ENCODE data around the gene LDHD. TPM values are rescaled to one million over a fixed set of nuclear protein-coding genes. Genes with fewer than 3 reads are reported as not detected.

Gene LDHD
- total and polyA plus RNA-seq, 2 of the 13 experiments (the other 11 are each of a cell fraction or from before 2014, with no cell fraction given), result 9.1 to 9.8 TPM

GRCh38 chr16:75116911-75117245 lies 298 bp upstream of the LDHD start (continued):
- TF ChIP-seq, protein P1, sequence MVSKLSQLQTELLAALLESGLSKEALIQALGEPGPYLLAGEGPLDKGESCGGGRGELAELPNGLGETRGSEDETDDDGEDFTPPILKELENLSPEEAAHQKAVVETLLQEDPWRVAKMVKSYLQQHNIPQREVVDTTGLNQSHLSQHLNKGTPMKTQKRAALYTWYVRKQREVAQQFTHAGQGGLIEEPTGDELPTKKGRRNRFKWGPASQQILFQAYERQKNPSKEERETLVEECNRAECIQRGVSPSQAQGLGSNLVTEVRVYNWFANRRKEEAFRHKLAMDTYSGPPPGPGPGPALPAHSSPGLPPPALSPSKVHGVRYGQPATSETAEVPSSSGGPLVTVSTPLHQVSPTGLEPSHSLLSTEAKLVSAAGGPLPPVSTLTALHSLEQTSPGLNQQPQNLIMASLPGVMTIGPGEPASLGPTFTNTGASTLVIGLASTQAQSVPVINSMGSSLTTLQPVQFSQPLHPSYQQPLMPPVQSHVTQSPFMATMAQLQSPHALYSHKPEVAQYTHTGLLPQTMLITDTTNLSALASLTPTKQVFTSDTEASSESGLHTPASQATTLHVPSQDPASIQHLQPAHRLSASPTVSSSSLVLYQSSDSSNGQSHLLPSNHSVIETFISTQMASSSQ (IDR thresholded peaks at IDR 0.05; ENCODE audit: low read depth), result no peak
- TF ChIP-seq, protein P1 (CRISPR knock-in tag; IDR thresholded peaks at IDR 0.05; ENCODE audit: borderline replicate concordance), result no peak
- TF ChIP-seq ZNF232 (CRISPR knock-in tag; IDR thresholded peaks at IDR 0.05; ENCODE audit: borderline replicate concordance) (no peak), DBP (CRISPR knock-in tag; IDR thresholded peaks at IDR 0.05; ENCODE audit: not compliant biosample characterization) (peak; percentile 38), ZNF362 (CRISPR knock-in tag; IDR thresholded peaks at IDR 0.05; ENCODE audit: borderline replicate concordance) (no peak), ZNF335 (CRISPR knock-in tag; IDR thresholded peaks at IDR 0.05) (no peak), ZNF292 (CRISPR knock-in tag; IDR thresholded peaks at IDR 0.05; ENCODE audit: borderline replicate concordance, low read depth) (peak; percentile 6; the same call in 1 of the 2 replicates), BRD4 (CRISPR knock-in tag; IDR thresholded peaks at IDR 0.05) (0 out of 2 replicates have a peak, but pooled peaks have one; percentile 6), ZBTB20 (CRISPR knock-in tag; IDR thresholded peaks at IDR 0.05; ENCODE audit: borderline replicate concordance, low read depth) (0 out of 2 replicates have a peak, but pooled peaks have one; percentile 4), ZNF703 (CRISPR knock-in tag; IDR thresholded peaks at IDR 0.05; ENCODE audit: borderline replicate concordance) (no peak), IRX3 (CRISPR knock-in tag; IDR thresholded peaks at IDR 0.05; ENCODE audit: borderline replicate concordance, low read depth) (no peak), MAX (IDR thresholded peaks at IDR 0.05) (no peak), ZNF747 (CRISPR knock-in tag; IDR thresholded peaks at IDR 0.05; ENCODE audit: borderline replicate concordance) (no peak), TFE3 (CRISPR knock-in tag; IDR thresholded peaks at IDR 0.05) (no peak), ELF4 (CRISPR knock-in tag; IDR thresholded peaks at IDR 0.05; ENCODE audit: borderline replicate concordance) (no peak), ZNF235 (CRISPR knock-in tag; IDR thresholded peaks at IDR 0.05; ENCODE audit: borderline replicate concordance) (no peak), NFE2L2 (IDR thresholded peaks at IDR 0.05; ENCODE audit: low read length) (no peak)
- TF ChIP-seq, protein P2, sequence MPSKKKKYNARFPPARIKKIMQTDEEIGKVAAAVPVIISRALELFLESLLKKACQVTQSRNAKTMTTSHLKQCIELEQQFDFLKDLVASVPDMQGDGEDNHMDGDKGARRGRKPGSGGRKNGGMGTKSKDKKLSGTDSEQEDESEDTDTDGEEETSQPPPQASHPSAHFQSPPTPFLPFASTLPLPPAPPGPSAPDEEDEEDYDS (CRISPR knock-in tag; IDR thresholded peaks at IDR 0.05), result no peak
- TF ChIP-seq, protein P3, sequence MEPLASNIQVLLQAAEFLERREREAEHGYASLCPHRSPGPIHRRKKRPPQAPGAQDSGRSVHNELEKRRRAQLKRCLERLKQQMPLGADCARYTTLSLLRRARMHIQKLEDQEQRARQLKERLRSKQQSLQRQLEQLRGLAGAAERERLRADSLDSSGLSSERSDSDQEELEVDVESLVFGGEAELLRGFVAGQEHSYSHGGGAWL (CRISPR knock-in tag; IDR thresholded peaks at IDR 0.05), result no peak
- TF ChIP-seq, protein P4, sequence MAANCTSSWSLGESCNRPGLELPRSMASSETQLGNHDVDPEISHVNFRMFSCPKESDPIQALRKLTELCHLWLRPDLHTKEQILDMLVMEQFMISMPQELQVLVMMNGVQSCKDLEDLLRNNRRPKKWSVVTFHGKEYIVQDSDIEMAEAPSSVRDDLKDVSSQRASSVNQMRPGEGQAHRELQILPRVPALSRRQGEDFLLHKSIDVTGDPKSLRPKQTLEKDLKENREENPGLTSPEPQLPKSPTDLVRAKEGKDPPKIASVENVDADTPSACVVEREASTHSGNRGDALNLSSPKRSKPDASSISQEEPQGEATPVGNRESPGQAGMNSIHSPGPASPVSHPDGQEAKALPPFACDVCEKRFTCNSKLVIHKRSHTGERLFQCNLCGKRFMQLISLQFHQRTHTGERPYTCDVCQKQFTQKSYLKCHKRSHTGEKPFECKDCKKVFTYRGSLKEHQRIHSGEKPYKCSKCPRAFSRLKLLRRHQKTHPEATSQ (CRISPR knock-in tag; IDR thresholded peaks at IDR 0.05; ENCODE audit: borderline replicate concordance), result no peak
